ENCODE results near the gene NRM.

NRM gene

DNA sequence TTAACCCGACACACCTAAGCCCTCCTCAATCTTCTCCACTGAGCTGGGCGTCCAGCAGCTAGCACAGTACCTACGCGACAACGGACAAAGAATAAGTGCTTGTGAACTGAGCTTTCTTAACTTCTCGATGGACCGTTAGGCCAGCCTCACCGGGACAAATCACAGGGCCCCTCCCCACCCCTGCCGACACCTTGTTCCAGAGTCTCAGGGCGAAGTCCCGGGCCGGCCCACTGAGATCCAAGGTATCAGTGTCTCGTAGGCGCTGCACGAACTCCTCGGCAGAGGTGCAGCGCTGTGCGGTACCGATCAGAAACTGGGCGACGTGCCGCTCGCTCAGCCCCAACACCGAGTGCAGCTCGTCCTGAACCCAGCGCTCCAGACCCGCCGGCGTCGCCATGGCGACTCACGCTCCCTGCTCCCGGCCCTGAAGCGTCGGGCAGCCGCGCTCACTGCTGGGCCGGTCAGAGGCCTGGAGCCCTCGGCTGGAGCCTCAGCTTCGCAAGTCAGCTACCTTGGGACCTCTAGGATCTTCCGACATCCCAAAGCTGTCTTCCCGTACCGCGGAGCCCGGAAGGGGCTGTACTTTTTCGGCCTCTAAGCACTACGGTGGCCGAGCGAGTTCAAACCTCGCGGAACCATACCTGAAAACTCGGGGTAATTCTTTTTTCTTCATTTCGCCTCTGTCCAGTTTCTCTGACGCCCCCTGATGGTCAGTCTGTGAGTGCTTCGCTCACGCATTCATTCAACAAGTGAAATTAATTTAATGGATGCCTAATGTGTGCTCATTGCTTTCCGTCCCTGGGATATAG lies 18.1 kb downstream of the NRM start, which contains the start of gene DHX16 (continued):
- peak; percentile 76; the same call in 1 of the 2 replicates for TF ChIP-seq ZNF391 (tag by site-specific recombination; IDR thresholded peaks at IDR 0.05; ENCODE audit: borderline replicate concordance, low read depth)
- peak; percentile 78 for TF ChIP-seq IKZF3 (tag by site-specific recombination; IDR thresholded peaks at IDR 0.05)
- peak; percentile 96 for TF ChIP-seq ZBTB17 (tag by site-specific recombination; IDR thresholded peaks at IDR 0.05)
- TF ChIP-seq ZNF658 (tag by site-specific recombination; IDR thresholded peaks at IDR 0.05): 0 out of 2 replicates have a peak, but pooled peaks have one; percentile 48
- TF ChIP-seq, protein P1, sequence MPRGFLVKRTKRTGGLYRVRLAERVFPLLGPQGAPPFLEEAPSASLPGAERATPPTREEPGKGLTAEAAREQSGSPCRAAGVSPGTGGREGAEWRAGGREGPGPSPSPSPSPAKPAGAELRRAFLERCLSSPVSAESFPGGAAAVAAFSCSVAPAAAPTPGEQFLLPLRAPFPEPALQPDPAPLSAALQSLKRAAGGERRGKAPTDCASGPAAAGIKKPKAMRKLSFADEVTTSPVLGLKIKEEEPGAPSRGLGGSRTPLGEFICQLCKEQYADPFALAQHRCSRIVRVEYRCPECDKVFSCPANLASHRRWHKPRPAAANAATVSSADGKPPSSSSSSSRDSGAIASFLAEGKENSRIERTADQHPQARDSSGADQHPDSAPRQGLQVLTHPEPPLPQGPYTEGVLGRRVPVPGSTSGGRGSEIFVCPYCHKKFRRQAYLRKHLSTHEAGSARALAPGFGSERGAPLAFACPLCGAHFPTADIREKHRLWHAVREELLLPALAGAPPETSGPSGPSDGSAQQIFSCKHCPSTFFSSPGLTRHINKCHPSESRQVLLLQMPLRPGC (tag by site-specific recombination; IDR thresholded peaks at IDR 0.05): 0 out of 2 replicates have a peak, but pooled peaks have one; percentile 48
- TF ChIP-seq ZFP37 (tag by site-specific recombination; IDR thresholded peaks at IDR 0.05): peak; percentile 42; the same call in 1 of the 2 replicates
- peak; percentile 100 for TF ChIP-seq ZNF561 (tag by site-specific recombination; IDR thresholded peaks at IDR 0.05; ENCODE audit: borderline replicate concordance)
- no peak for TF ChIP-seq REPIN1 (tag by site-specific recombination; IDR thresholded peaks at IDR 0.05; ENCODE audit: low read depth)
- peak; percentile 73 for TF ChIP-seq ZSCAN30 (tag by site-specific recombination; IDR thresholded peaks at IDR 0.05)
- TF ChIP-seq, protein P2, sequence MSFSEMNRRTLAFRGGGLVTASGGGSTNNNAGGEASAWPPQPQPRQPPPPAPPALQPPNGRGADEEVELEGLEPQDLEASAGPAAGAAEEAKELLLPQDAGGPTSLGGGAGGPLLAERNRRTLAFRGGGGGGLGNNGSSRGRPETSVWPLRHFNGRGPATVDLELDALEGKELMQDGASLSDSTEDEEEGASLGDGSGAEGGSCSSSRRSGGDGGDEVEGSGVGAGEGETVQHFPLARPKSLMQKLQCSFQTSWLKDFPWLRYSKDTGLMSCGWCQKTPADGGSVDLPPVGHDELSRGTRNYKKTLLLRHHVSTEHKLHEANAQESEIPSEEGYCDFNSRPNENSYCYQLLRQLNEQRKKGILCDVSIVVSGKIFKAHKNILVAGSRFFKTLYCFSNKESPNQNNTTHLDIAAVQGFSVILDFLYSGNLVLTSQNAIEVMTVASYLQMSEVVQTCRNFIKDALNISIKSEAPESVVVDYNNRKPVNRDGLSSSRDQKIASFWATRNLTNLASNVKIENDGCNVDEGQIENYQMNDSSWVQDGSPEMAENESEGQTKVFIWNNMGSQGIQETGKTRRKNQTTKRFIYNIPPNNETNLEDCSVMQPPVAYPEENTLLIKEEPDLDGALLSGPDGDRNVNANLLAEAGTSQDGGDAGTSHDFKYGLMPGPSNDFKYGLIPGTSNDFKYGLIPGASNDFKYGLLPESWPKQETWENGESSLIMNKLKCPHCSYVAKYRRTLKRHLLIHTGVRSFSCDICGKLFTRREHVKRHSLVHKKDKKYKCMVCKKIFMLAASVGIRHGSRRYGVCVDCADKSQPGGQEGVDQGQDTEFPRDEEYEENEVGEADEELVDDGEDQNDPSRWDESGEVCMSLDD (tag by site-specific recombination; IDR thresholded peaks at IDR 0.05): peak; percentile 54; the same call in 1 of the 2 replicates
- TF ChIP-seq, protein P3, sequence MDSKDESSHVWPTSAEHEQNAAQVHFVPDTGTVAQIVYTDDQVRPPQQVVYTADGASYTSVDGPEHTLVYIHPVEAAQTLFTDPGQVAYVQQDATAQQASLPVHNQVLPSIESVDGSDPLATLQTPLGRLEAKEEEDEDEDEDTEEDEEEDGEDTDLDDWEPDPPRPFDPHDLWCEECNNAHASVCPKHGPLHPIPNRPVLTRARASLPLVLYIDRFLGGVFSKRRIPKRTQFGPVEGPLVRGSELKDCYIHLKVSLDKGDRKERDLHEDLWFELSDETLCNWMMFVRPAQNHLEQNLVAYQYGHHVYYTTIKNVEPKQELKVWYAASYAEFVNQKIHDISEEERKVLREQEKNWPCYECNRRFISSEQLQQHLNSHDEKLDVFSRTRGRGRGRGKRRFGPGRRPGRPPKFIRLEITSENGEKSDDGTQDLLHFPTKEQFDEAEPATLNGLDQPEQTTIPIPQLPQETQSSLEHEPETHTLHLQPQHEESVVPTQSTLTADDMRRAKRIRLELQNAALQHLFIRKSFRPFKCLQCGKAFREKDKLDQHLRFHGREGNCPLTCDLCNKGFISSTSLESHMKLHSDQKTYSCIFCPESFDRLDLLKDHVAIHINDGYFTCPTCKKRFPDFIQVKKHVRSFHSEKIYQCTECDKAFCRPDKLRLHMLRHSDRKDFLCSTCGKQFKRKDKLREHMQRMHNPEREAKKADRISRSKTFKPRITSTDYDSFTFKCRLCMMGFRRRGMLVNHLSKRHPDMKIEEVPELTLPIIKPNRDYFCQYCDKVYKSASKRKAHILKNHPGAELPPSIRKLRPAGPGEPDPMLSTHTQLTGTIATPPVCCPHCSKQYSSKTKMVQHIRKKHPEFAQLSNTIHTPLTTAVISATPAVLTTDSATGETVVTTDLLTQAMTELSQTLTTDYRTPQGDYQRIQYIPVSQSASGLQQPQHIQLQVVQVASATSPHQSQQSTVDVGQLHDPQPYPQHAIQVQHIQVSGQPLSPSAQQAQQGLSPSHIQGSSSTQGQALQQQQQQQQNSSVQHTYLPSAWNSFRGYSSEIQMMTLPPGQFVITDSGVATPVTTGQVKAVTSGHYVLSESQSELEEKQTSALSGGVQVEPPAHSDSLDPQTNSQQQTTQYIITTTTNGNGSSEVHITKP (tag by site-specific recombination; IDR thresholded peaks at IDR 0.05): peak; percentile 68
- TF ChIP-seq, protein P4, sequence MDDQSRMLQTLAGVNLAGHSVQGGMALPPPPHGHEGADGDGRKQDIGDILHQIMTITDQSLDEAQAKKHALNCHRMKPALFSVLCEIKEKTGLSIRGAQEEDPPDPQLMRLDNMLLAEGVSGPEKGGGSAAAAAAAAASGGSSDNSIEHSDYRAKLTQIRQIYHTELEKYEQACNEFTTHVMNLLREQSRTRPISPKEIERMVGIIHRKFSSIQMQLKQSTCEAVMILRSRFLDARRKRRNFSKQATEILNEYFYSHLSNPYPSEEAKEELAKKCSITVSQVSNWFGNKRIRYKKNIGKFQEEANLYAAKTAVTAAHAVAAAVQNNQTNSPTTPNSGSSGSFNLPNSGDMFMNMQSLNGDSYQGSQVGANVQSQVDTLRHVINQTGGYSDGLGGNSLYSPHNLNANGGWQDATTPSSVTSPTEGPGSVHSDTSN (CRISPR knock-in tag; IDR thresholded peaks at IDR 0.05): peak; percentile 94; the same call in 1 of the 2 replicates
- TF ChIP-seq, protein P5, sequence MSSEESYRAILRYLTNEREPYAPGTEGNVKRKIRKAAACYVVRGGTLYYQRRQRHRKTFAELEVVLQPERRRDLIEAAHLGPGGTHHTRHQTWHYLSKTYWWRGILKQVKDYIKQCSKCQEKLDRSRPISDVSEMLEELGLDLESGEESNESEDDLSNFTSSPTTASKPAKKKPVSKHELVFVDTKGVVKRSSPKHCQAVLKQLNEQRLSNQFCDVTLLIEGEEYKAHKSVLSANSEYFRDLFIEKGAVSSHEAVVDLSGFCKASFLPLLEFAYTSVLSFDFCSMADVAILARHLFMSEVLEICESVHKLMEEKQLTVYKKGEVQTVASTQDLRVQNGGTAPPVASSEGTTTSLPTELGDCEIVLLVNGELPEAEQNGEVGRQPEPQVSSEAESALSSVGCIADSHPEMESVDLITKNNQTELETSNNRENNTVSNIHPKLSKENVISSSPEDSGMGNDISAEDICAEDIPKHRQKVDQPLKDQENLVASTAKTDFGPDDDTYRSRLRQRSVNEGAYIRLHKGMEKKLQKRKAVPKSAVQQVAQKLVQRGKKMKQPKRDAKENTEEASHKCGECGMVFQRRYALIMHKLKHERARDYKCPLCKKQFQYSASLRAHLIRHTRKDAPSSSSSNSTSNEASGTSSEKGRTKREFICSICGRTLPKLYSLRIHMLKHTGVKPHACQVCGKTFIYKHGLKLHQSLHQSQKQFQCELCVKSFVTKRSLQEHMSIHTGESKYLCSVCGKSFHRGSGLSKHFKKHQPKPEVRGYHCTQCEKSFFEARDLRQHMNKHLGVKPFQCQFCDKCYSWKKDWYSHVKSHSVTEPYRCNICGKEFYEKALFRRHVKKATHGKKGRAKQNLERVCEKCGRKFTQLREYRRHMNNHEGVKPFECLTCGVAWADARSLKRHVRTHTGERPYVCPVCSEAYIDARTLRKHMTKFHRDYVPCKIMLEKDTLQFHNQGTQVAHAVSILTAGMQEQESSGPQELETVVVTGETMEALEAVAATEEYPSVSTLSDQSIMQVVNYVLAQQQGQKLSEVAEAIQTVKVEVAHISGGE (tag by site-specific recombination; conservative IDR thresholded peaks at IDR 0.05; ENCODE audit: low read depth): peak; percentile 92
- TF ChIP-seq, protein P6, sequence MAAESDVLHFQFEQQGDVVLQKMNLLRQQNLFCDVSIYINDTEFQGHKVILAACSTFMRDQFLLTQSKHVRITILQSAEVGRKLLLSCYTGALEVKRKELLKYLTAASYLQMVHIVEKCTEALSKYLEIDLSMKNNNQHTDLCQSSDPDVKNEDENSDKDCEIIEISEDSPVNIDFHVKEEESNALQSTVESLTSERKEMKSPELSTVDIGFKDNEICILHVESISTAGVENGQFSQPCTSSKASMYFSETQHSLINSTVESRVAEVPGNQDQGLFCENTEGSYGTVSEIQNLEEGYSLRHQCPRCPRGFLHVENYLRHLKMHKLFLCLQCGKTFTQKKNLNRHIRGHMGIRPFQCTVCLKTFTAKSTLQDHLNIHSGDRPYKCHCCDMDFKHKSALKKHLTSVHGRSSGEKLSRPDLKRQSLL (tag by site-specific recombination; IDR thresholded peaks at IDR 0.05): peak; percentile 57; the same call in 1 of the 2 replicates
- TF ChIP-seq ZNF184 (tag by site-specific recombination; IDR thresholded peaks at IDR 0.05): peak; percentile 71
- no peak for TF ChIP-seq ZNF596 (tag by site-specific recombination; IDR thresholded peaks at IDR 0.05)
- peak; percentile 80 for TF ChIP-seq ZNF335 (tag by site-specific recombination; conservative IDR thresholded peaks at IDR 0.05)
- TF ChIP-seq ZNF366 (tag by site-specific recombination; conservative IDR thresholded peaks at IDR 0.05): peak; percentile 71
- TF ChIP-seq, protein P7, sequence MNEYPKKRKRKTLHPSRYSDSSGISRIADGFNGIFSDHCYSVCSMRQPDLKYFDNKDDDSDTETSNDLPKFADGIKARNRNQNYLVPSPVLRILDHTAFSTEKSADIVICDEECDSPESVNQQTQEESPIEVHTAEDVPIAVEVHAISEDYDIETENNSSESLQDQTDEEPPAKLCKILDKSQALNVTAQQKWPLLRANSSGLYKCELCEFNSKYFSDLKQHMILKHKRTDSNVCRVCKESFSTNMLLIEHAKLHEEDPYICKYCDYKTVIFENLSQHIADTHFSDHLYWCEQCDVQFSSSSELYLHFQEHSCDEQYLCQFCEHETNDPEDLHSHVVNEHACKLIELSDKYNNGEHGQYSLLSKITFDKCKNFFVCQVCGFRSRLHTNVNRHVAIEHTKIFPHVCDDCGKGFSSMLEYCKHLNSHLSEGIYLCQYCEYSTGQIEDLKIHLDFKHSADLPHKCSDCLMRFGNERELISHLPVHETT (tag by site-specific recombination; IDR thresholded peaks at IDR 0.05): peak; percentile 66; the same call in 1 of the 2 replicates
- peak; percentile 83; the same call in 1 of the 2 replicates for TF ChIP-seq ZXDB (tag by site-specific recombination; IDR thresholded peaks at IDR 0.05)
- TF ChIP-seq ZNF558 (tag by site-specific recombination; IDR thresholded peaks at IDR 0.05): peak; percentile 61; the same call in 1 of the 2 replicates
- peak; percentile 100 for TF ChIP-seq SCRT2 (tag by site-specific recombination; IDR thresholded peaks at IDR 0.05)
